Activated CD4-positive, alpha-beta T cell treated with anti-CD3 and anti-CD28 coated beads, Interleukin-10, Interleukin-2, amounts not matched to agents 100 ng/mL and 50 ng/mL, durations not matched to agents 16 hours and 8 hours (primary cell): Measurements from ENCODE around the gene DLG2.
A peak's percentile ranks its signal among the peaks of the same experiment; 100 is the strongest.
"Not testable (repeated sequence)": the region's sequence is repeated elsewhere in the genome, so short reads cannot be mapped to it uniquely, and the experiment has no call there.

Experiments
- DNase-seq: peaks from one replicate; pipeline ENCODE4 v3.0.0-alpha.2; 2020

DLG2 gene

DNA sequence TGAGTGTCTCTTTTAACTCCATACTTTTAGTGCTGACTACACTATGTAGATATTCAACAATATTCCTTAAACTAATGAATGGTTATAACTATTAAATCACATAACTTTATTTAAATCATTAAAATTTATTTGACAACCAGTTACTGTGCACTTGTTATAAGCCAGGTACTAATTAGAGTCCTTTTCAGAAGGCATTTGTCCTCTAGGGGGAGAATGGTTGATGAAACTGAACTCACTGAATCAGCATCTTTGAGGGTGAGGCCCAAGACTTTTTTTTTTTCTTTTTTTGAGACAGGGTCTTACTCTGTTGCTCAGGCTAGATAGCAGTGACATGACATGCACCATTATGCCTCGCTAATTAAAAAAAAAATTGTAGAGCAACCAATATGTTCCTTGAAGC is 1825.3 kb downstream of the DLG2 start:
- DNase-seq: no peak

DNA sequence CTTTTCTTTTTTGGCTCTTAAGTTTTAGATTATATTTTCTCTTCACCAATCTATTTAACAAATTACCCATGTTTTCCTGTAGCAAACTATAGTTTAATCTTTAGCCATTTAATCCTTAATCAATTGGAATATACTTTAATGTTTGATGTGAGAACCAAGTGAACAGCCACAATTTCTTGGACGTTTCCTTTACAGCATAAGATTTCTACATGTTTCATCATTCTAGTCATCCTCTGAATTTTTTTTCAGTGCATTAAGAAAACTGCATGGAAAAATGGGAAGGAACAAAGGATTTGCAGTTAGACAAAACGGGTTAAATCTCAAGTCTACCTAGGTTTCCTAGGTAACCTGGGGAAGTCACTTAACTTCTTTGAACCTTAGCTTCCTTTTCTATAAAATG is 1833.8 kb downstream of the DLG2 start:
- no peak for DNase-seq

DNA sequence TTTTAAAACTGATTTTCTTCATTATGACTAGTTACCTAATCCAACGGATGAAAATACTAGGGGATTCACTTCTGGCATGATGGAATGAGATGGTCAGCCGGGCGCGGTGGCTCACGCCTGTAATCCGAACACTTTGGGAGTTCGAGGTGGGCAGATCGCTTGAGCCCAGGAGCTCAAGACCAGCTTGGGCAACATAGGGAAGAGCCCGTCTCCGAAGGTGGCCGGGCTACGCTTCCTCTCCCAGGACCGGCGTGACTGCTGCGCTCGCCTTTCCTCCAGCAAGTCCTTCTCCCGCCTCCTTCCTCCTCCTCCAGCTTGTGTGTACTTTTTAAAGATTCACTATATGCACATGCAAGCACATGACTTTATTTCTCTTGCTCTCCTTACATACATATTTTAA is 1835.6 kb downstream of the DLG2 start:
- DNase-seq: no peak

DNA sequence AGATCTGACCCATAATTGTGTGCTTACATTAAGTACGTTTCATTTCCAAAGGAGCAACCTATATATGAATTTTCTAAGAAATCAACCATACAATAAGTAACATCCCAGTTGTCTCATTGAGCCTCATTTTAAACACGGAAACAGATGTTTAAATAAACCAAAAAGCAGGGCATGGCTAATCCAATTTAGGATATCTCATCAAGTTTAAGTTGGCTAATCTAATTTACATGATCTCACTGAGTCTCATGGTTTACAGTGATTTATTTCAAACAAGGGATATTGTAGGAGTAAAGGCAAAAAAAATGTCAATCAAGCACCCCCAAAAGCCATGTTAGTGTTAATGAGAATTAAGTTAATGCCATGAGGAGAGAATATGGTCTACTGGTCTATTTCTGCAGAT is 1841.2 kb downstream of the DLG2 start:
- DNase-seq: no peak

DNA sequence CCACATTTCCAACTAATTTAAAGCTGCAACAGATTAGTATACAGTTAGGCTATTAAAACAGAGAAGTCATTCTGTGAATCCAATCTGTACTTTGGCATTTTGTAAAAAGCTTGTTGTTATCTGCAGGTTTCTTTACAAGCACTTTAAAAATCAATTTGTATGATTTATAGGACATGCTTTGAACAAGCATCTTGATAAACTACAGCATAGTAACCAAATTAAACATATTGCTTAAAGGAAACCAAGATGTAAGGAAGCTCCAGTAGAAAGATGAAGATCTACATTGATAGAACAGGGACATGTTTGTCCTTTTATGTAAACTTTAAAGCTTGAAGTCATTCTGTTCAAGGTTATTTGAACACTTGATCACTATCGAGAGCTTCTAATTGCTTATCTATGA is 1842.7 kb downstream of the DLG2 start:
- no peak for DNase-seq

DNA sequence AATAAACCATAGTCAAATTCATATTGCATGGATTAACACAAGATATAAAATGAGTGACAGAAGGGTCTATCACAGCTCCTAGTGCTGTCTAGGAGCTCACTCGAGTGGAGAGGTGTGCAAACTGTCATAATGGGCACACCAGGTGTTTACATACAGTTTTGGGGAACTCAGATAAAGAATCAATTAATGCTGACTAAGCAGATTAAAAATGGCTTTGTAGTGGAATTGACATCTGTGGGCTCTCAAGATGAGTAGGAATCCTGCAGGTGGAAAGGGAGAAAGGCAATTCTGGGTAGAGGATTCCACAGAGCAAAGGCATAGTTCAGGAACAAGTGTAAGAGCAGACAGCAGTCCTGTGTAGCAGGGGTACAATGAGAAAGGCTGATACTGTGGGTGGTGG is 1844.8 kb downstream of the DLG2 start:
- no peak for DNase-seq

DNA sequence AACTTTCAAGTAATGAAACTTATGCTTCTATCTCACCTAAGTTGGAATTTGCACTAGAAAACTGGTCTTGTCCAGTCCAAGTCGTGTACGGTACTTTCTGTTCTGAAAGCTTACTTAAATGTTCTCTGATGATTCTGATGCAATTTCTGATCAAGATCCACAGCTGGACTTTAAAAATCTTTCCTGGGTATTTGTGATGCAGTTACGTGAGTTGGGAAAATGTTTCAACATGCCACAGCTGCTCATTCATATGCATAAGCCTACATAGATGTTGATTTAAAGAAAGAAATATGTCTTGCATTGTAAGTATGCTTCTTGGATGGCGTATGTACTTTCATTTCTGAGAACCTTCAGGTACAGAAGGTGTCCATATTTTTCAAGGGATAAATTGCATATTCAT is 1847.3 kb downstream of the DLG2 start:
- DNase-seq: no peak

DNA sequence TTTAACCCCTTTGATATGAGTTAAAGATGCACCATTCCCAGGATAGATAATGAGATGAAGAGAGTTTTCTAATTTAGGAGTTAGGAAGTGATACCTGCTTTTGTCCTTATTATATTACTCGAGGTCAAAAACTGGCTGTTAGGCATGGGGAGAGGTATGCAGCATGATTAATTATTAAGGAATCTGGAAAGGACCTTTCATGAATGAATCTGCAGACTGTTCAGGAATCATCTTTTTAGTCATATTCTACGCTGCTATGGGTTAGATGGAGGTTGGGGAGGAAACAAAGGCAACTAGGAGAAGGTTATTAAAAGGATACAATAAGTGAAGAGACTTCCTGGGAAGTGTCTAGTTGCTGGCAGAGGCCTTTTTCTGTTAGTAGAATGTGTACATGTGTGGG is 1848.5 kb downstream of the DLG2 start:
- DNase-seq: no peak

DNA sequence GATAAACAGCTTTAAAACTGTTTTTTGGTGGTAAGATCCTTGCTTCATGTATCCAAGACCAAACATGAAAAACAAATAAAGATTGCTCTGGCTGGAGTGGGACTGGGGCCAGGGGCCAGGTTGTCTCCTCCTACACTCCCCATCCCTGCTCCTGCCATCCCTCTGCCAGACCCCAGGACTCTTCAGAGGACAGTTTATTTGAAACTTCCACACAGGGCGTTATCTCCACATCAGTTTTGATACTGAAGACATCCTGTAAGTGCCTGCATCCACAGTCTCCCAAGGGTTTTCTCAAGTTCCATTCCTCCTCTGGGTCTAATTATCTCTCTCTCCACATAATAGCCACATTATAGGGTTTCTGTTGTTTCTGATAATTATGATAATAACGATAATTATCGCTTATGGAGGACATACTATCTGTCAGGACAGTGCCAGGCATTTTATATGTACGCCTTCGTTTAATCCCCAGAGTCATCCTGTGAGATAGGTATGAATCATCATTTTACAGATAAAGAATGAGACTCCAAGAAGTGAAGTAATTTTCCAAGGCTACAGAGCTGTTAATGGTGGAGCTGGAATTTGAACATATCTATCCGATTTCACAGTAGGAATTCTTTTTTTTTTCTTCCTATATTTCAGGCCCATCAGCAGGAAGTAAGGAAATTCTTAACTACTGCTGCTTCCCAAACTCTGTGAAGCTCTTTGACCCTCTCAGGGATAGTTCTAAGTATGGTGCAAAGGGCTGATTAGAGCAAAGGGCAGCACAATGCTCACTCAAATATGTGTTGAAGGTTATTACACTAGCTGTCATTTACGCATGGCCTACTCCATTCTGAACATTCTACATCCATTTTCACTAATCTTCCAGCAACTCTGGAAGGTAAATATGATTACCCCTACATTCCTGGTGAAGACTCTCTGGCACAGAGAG is 1852.9 kb downstream of the DLG2 start:
- no peak for DNase-seq

DNA sequence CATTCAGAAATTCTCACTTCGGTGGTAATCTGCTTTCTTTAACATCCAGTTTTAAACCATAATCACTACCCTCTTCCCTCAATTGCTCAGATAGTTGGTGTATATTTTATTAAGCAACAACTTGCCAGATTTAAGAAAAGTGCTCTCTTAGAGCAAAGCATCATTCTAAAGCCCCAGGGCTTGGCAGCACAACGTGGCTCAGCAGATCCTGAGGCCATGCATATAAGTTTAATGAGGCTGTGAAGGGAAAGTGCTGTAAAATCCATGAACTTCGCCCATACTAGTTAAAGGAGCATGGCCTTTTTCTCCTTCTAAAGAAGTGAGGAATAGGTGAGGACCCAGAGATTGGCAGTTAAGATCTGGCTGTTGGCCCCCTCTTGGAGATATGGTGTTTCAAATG is 1858.7 kb downstream of the DLG2 start:
- no peak for DNase-seq

DNA sequence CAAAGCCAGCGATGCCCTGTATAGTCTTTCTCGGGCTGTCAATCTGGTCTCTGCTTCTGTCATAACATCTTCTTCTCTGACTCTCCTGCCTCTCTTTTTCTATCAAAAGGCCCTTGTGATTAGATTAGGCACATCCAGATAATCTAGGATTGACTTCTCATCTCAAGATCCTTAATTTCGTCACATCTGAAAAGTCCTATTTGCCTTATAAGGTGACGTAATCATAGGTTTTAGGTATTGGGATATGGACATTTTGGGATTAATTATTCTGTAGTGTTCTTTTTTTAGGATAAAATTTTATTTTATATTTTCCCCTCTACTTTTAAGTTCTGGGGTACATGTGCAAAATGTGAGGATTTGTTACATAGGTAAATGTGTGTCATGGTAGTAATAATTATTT is 1860.2 kb downstream of the DLG2 start:
- no peak for DNase-seq

DNA sequence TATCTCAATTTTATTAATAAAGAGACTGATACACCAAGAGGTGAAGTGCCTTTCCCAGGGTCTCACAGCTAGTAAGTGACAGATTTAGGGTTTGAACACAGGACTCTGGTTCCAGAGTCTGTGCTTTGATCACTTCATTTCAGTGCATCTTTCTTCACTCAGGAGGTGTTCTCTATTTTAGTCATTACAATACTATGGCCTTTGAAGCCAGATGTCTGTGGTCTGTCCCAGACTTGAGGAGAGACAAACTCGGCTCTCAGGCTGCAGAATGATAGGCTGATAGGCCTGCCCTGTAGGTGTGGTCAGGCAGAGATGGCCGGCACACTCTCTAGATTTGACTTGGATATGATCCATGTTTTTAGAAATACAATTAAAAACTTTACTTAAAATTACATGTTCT is 1862.5 kb downstream of the DLG2 start:
- peak; percentile 10 for DNase-seq

DNA sequence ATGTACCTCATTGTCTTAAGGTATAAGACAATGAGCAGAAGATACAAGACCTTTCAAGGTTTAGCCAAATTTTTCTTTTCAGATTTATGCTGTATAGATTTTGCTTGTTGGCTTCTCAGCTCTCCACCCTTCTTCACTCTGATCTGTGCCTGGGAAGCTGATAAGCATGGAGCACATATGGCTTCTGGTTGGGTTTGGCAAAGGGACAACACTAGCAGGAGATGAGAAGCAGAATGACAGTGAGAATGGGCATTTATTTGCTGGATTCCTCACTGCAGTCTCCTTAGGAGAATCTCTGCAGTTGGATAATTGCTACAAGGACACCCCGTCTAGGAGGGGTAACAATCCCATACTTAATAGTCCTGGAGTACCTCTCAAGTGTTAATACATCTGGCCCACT is 1866.2 kb downstream of the DLG2 start:
- no peak for DNase-seq

DNA sequence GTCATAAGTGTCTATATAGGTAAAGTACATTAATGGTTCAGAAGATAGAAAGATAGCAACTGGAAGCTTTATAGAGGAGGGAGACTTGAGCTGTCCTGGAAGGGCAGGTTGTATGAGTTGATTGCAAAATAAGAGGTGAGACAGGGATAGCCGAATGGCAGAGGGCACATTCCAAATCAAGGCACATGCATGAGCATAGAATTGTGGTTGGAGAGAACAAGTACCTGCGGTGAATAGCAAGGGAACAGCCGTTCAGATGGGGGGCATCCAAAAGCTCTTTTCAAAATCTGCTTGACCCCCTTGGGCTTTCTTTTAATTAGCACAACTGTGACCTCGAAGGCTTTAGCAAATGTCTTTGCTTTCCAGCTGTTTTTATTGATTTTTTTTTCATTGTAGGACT is 1868.0 kb downstream of the DLG2 start:
- no peak for DNase-seq

DNA sequence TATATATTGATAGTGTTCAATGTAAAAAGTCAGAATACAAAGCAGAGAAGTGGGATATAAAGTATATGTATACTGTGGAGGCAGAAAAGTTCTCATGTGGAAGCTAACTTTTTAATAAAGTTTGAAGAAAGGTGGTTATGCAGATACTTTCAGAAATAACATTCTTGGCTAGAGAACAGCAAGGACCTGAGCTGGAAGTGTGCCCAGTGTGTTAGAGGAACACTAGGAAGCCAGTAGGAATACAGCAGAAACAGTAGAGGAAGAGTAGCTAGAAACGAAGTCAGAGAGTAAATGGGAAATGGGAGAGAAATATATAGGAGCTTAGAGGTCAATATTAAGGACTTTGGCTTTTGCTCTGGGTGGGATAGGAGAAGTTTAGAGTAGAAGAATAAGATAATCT is 1876.1 kb downstream of the DLG2 start:
- no peak for DNase-seq

DNA sequence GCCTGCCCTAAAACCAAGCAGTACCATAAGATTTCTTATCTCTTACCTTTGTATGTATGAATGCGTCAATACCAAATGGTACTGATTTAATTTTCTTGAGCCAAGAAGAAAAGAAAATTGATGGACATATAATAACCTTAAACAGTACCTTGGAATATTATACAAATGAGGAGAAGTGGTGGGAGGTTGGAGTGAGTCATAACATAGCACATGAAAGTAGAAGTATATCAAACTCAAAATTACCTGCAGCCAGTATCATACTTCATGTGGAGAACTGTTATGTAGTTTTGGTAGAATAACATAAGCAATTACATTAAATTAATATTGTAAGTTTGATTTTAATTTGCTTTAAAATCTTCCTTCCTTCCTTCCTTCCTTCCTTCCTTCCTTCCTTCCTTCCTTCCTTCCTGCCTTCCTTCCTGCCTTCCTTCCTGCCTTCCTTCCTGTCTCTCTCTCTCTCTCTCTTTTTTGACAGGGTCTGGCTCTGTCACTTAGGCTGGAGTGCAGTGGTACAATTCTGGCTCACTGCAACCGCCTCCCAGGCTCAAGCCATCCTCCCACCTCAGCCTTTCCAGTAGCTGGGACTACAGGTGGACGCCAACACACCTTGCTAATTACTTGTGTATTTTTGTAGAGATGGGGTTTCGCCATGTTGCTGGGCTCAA is 1880.1 kb downstream of the DLG2 start:
- DNase-seq: no peak

DNA sequence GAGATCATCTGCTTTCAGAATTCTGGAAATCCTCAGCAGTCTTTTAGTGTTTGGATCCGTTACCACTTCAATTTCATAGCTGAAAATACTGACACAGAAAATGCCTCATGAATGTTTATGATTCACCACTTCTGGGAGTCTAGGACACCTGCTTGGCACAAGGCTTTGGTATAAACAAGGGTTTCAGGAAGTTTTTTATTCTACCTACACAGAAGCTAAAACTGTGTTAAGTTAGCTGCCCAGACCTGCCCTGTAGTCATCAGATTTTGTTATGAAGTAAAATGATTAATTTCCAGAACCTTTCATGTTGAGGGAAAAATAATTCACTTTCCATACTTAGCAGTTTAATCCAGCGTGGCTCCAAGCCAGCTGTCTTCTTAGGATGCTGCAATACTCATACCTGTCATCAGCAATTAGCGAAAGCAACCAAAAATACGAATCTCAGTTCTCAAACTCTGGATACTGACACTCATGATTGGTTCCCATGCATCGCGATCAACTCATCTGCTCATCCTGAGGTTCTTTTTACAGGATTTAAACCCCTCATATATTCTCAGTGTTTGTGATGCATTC is 1882.4 kb downstream of the DLG2 start:
- DNase-seq: no peak

DNA sequence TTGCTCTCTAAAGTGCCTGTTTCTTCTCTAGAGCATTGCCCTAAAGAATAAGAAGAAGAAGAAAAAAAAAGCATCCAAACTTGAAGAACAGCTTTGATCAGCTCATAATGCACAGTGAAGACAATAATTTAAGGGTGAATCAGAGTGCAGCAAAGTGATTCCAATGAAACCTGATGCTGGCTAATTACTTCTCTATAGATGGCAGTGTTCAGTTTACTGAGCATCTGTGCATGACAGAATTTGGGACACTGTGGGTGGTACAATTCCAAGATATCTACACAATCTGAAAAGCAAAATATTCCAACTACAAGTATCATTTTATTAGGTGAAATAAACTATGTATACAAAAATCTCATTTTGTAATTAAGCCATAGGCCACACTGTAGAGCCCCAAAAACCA is 1890.5 kb downstream of the DLG2 start:
- DNase-seq: no peak

DNA sequence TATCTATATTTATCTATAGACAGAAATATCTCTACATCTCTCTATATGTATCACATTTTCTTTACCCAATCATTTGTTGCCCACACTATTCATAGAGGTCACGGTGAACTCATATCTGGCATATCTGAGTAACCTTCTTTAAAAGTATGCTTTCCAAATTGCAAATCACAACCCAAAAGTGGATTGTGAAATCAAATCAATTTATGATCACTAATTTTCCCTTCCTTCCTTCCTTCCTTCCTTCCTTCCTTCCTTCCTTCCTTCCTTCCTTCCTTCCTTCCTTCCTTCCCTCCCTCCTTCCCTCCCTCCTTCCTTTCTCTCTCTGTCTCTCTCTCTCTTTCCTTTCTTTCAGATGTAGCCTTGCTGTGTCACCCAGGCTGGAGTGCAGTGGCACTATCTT is 1893.0 kb downstream of the DLG2 start:
- DNase-seq: no peak

DNA sequence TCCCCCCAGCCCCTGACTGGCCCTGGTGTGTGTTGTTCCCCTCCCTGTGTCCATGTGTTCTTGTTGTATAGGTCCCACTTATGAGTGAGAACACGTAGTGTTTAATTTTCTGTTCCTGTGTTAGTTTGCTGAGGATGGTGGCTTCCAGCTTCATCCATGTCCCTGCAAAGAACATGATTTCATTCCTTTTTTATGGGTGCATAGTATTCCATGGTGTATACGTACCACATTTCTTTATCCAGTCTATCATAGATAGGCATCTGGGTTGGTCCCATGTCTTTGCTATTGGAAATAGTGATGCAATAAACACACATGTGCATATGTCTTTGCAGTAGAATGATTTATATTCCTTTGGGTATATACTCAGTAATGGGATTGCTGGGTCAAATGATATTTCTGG is 1895.9 kb downstream of the DLG2 start:
- not testable (repeated sequence) for DNase-seq

DNA sequence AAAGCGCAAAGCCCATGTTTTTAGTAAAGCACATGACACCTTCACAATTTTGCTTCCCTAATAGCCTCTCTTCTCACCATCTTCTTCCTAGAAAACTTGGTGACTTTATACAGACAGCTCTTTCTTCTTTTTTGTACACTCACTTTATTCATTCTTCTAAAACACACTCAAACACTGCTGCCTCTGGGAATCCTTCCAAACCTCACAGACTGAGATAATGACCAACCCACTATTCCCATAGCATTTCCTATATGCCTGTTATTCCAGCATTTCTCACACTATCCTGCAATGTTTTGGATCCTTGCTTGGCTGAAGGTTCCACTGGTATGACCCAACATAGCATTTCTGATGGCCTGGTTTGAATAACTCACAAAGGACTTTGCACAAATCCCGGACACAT is 1898.9 kb downstream of the DLG2 start:
- no peak for DNase-seq

DNA sequence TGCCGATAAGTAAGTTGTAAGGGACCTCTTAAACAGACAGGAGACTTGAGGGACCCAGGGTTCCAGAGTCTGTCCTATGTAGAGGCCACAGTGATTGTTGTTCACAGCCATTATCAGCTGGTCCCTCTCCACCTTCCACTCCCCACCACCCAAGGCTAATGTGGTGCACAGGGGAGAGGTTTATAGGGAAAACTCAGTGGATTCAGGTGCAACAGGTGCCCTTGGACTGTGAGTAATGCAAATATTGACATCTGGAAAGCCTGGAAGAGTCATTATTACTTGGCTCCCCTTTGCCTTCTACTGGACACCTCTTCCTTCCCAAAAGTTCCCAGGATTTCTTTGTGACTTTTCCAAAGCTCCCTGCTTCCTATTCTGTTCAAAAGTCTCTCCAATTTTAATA is 1899.9 kb downstream of the DLG2 start:
- DNase-seq: no peak

DNA sequence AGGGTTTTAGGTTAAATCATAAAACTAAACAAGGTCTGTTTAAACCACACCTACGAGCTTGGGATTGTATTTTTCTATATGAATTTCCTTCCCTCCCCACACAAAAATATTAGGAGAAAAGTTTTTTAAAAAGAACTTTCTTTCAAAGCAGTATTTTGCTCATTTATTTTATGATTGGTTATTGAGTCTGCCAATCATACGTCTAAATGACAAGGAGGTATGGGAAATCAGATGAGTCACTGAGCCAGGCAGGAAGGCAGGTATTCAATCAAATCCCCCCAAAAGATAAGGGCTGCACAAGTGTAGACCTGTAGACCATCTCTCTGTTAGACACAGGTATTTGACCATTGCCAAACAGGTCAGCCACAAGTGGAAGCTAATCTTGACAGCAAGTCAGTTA is 1900.8 kb downstream of the DLG2 start:
- DNase-seq: no peak

DNA sequence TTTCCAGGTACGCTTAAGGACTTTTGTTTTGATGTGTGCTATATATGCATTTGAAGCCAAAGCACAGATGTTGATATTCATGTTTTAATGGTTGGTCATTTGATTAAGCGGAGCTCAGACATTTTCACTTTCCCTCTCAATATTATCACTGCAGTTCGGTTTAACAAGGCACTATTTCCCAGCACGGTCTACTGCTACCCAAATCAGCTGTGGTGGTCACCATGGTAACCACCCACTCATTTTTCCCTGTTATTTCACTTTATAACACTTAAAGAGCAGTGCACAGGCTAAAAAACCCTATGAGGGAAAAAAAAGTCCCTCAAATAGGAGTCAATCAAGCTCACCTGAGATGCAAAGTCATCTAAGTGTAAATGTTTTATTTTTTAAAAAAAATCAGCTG is 1901.4 kb downstream of the DLG2 start:
- DNase-seq: no peak

DNA sequence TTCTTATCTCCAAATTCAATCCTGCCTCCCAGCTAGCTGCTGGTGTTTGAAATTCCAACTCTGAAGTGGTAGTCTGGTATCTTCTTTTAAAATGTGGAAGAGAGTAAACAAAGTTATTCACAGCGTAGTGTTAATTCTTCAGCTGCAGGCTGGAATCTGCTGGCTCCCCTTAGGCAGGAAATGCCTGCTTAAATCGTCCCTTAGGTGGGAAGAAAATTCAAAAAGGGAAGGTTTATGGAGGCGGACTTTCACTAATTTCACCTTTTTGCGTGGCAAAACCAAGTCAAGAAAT is 1901.9 kb downstream of the DLG2 start:
- no peak for DNase-seq
